Choroid plexus epithelial cell (primary cell): ENCODE results near the gene ISY1.

Source experiments
- DNase-seq: peaks from one replicate; pipeline ENCODE4 v3.0.0-alpha.2; 2010; ENCODE audit warnings: low read depth
- H3K4me3 ChIP-seq: 2 replicates; pipeline ENCODE4 v1.5.1; 2011; ENCODE audit warnings: low read depth, mild to moderate bottlenecking, control low read depth, low read length, moderate library complexity
- CTCF ChIP-seq: conservative IDR thresholded peaks from 2 replicates; pipeline ENCODE4 v1.5.1; 2011; ENCODE audit warnings: low read depth, mild to moderate bottlenecking, control low read depth, inconsistent platforms, low read length, moderate library complexity

ISY1 gene

GRCh38 chr3:129082026-129082425 lies 78.8 kb downstream of the ISY1 start:
- no peak for DNase-seq
- H3K4me3 ChIP-seq, result no peak overlapping the region
- no peak for TF ChIP-seq CTCF

GRCh38 chr3:129081503-129081902 lies 79.4 kb downstream of the ISY1 start:
- no peak overlapping the region for H3K4me3 ChIP-seq
- DNase-seq, result no peak
- TF ChIP-seq CTCF, result no peak

- no peak for TF ChIP-seq CTCF
- no peak overlapping the region for H3K4me3 ChIP-seq
- DNase-seq, result no peak
Observed at GRCh38 chr3:129078510-129078909, 82.4 kb downstream of the ISY1 start.
